ENCODE measurements around the gene ZFYVE28. TPM values are rescaled to one million over a fixed set of nuclear protein-coding genes. Genes with fewer than 3 reads are reported as not detected.

ZFYVE28 gene
- total RNA-seq, 1 experiment from 2014 or later, result 19.2 TPM

GRCh38 chr4:2461246-2461960 lies 43.0 kb upstream of the ZFYVE28 start:
- ATAC-seq, result no peak
- intact Hi-C loops (cut with micrococcal nuclease), result no loop called here
- H3K36me3 ChIP-seq (ENCODE audit: control insufficient read depth in 1 of 2, insufficient read depth in 2 of 2, low read length in 2 of 2), result no peaks in the 10 kb centered on the region

More at GRCh38 chr4:2461246-2461960, 43.0 kb upstream of the ZFYVE28 start:
- DNase-seq (ENCODE audit: low read depth, low spot score), result no peak
- no peaks in the 10 kb centered on the region for H3K27me3 ChIP-seq (ENCODE audit: insufficient read depth, low read length)
- BruUV-seq (replicated peaks), result no TSS peak
- H2AFZ ChIP-seq (ENCODE audit: low read depth, low read length, poor library complexity, severe bottlenecking), result no peak overlapping the region
- ChIA-PET CTCF (interaction anchor here (1.0 kb wide), 1 partner anchor 20 kb away, joined by 4 read pairs; no protein-coding TSS in a partner anchor), POLR2A (no interaction called here), RAD21 (ENCODE audit: low non-redundant PET in 1 of 2, low total read pairs in 2 of 2, uncharacterized antibody in 2 of 2, unreplicated experiment in 2 of 2) (interaction anchor here in 1 of 2 experiments (0.6 kb wide), 1 partner anchor 75 kb away, joined by 3 read pairs; no protein-coding TSS in a partner anchor)
- TF ChIP-seq, protein P1, sequence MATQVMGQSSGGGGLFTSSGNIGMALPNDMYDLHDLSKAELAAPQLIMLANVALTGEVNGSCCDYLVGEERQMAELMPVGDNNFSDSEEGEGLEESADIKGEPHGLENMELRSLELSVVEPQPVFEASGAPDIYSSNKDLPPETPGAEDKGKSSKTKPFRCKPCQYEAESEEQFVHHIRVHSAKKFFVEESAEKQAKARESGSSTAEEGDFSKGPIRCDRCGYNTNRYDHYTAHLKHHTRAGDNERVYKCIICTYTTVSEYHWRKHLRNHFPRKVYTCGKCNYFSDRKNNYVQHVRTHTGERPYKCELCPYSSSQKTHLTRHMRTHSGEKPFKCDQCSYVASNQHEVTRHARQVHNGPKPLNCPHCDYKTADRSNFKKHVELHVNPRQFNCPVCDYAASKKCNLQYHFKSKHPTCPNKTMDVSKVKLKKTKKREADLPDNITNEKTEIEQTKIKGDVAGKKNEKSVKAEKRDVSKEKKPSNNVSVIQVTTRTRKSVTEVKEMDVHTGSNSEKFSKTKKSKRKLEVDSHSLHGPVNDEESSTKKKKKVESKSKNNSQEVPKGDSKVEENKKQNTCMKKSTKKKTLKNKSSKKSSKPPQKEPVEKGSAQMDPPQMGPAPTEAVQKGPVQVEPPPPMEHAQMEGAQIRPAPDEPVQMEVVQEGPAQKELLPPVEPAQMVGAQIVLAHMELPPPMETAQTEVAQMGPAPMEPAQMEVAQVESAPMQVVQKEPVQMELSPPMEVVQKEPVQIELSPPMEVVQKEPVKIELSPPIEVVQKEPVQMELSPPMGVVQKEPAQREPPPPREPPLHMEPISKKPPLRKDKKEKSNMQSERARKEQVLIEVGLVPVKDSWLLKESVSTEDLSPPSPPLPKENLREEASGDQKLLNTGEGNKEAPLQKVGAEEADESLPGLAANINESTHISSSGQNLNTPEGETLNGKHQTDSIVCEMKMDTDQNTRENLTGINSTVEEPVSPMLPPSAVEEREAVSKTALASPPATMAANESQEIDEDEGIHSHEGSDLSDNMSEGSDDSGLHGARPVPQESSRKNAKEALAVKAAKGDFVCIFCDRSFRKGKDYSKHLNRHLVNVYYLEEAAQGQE (IDR thresholded peaks at IDR 0.05; ENCODE audit: low read depth), result no peak
- TF ChIP-seq, protein P2, sequence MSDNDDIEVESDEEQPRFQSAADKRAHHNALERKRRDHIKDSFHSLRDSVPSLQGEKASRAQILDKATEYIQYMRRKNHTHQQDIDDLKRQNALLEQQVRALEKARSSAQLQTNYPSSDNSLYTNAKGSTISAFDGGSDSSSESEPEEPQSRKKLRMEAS (IDR thresholded peaks at IDR 0.05), result no peak
- TF ChIP-seq ELF1 (IDR thresholded peaks at IDR 0.05; ENCODE audit: borderline replicate concordance, low read depth) (no peak), JUND (IDR thresholded peaks at IDR 0.05) (no peak), SIN3A (IDR thresholded peaks at IDR 0.05; ENCODE audit: low read depth) (no peak), EZH2phosphoT487 (IDR thresholded peaks at IDR 0.05; ENCODE audit: borderline replicate concordance) (no peak), SRF (IDR thresholded peaks at IDR 0.05; ENCODE audit: low read depth) (no peak), TCF7L2 (IDR thresholded peaks at IDR 0.05; ENCODE audit: borderline replicate concordance, extremely low read depth, insufficient read depth, insufficient read length) (no peak), FOSL1 (IDR thresholded peaks at IDR 0.05; ENCODE audit: low read depth) (no peak), POLR2A (IDR thresholded peaks at IDR 0.05; ENCODE audit: borderline replicate concordance, extremely low read depth, insufficient read depth, insufficient read length) (no peak), ATF3 (IDR thresholded peaks at IDR 0.05) (no peak), EZH2 (IDR thresholded peaks at IDR 0.05) (no peak), EGR1 (IDR thresholded peaks at IDR 0.05; ENCODE audit: low read depth) (no peak)
- H3K4me1 ChIP-seq (ENCODE audit: control insufficient read depth in 1 of 2, insufficient read depth in 2 of 2, low read length in 2 of 2), result peaks cover 8 to 16% of the 10 kb centered on the region in 2 experiments; a peak in 3 of 4 replicates
- H3K9me3 ChIP-seq (ENCODE audit: control insufficient read depth in 1 of 2, insufficient read depth in 1 of 2, low read depth in 1 of 2, low read length in 2 of 2), result no peaks in the 10 kb centered on the region
- H3K9me2 ChIP-seq (ENCODE audit: insufficient read depth), result no peaks in the 10 kb centered on the region
- no peak overlapping the region for H3K27ac ChIP-seq (ENCODE audit: low read depth, low read length)
- H3K79me2 ChIP-seq (ENCODE audit: insufficient read depth, low read length), result no peaks in the 10 kb centered on the region
- H4K20me1 ChIP-seq (ENCODE audit: insufficient read depth), result no peaks in the 10 kb centered on the region
- no peak overlapping the region for H3K4me2 ChIP-seq (ENCODE audit: low read length)
- no peak overlapping the region for H3K4me3 ChIP-seq (replicated peaks in 1 of 2; ENCODE audit: low read depth in 1 of 2, low read length in 2 of 2)
- H3K9ac ChIP-seq (ENCODE audit: low read length), result no peak overlapping the region

Measured in HCT116 (cell line).